ENCODE measurements around the gene SYNPO2.
A peak's percentile ranks its signal among the peaks of the same experiment; 100 is the strongest.
"Not testable (repeated sequence)": the region's sequence is repeated elsewhere in the genome, so short reads cannot be mapped to it uniquely, and the experiment has no call there.

Gene SYNPO2

GRCh38 chr4:119038116-119038841 is 149.6 kb downstream of the SYNPO2 start:
- no peak for DNase-seq

GRCh38 chr4:119039160-119039559 is 150.5 kb downstream of the SYNPO2 start:
- no peak for DNase-seq

- no peak for DNase-seq
Measured at GRCh38 chr4:119039779-119040178, 151.1 kb downstream of the SYNPO2 start.

- DNase-seq: no peak
Measured at GRCh38 chr4:119040261-119040660, 151.6 kb downstream of the SYNPO2 start.

GRCh38 chr4:119040694-119041185 is 152.1 kb downstream of the SYNPO2 start:
- DNase-seq: no peak

- DNase-seq: no peak
Measured at GRCh38 chr4:119041396-119041795, 152.7 kb downstream of the SYNPO2 start.

- DNase-seq: peak; percentile 48
Measured at GRCh38 chr4:119041951-119042560, 153.4 kb downstream of the SYNPO2 start.

GRCh38 chr4:119046263-119046662 is 157.6 kb downstream of the SYNPO2 start:
- DNase-seq: no peak

- DNase-seq: not testable (repeated sequence)
Measured at GRCh38 chr4:119047059-119047458, 158.4 kb downstream of the SYNPO2 start.

GRCh38 chr4:119048446-119048845 is 159.8 kb downstream of the SYNPO2 start:
- DNase-seq: no peak

- DNase-seq: no peak
Measured at GRCh38 chr4:119049342-119049741, 160.7 kb downstream of the SYNPO2 start.

GRCh38 chr4:119050527-119051090 is 162.0 kb downstream of the SYNPO2 start:
- no peak for DNase-seq

GRCh38 chr4:119053245-119053644 is 164.6 kb downstream of the SYNPO2 start:
- DNase-seq: no peak

GRCh38 chr4:119053997-119054396 is 165.3 kb downstream of the SYNPO2 start:
- no peak for DNase-seq

GRCh38 chr4:119057417-119057816 is 168.8 kb downstream of the SYNPO2 start:
- DNase-seq: no peak

- DNase-seq: no peak
Measured at GRCh38 chr4:119059221-119059620, 170.6 kb downstream of the SYNPO2 start.

GRCh38 chr4:119067125-119067524 is 178.5 kb downstream of the SYNPO2 start:
- DNase-seq: not testable (repeated sequence)

GRCh38 chr4:119067670-119068360 is 179.2 kb downstream of the SYNPO2 start:
- not testable (repeated sequence) for DNase-seq

- no peak for DNase-seq
Measured at GRCh38 chr4:119068529-119068962, 179.9 kb downstream of the SYNPO2 start.

- DNase-seq: no peak
Measured at GRCh38 chr4:119070301-119070700, 181.6 kb downstream of the SYNPO2 start.

GRCh38 chr4:119080721-119081541 is 192.3 kb downstream of the SYNPO2 start:
- no peak for DNase-seq

GRCh38 chr4:119081542-119081859 is 192.8 kb downstream of the SYNPO2 start:
- no peak for DNase-seq

- DNase-seq: no peak
Measured at GRCh38 chr4:119081943-119082342, 193.3 kb downstream of the SYNPO2 start.

All from GDM1 (cell line).